RCC 7860 (cell line): ENCODE results near the gene MUC4.

ENCODE experiments used
- DNase-seq: peaks from one replicate; pipeline ENCODE4 v3.0.0-alpha.2; 2015; ENCODE audit warnings: low spot score
- FAIRE-seq: peaks from 2 replicates; lab custom pipeline; 2012; peaks lifted over from hg19 to GRCh38; lab: Jason Lieb, UNC

Gene MUC4

GRCh38 chr3:195763843-195764825, 47.6 kb downstream of the MUC4 start:
- FAIRE-seq (no peak), DNase-seq (no peak)

- no peak for DNase-seq
- no peak for FAIRE-seq
These were observed 48.5 kb downstream of the MUC4 start for GRCh38 chr3:195763076-195763830.

- DNase-seq, result no peak
- no peak for FAIRE-seq
These were observed 49.1 kb downstream of the MUC4 start for GRCh38 chr3:195762611-195763010.

- FAIRE-seq, result no peak
- no peak for DNase-seq
These were observed 49.5 kb downstream of the MUC4 start for GRCh38 chr3:195762249-195762585.

- FAIRE-seq, result no peak
- DNase-seq, result no peak
These were observed 50.0 kb downstream of the MUC4 start for GRCh38 chr3:195761567-195762248.

GRCh38 chr3:195761123-195761566, 50.6 kb downstream of the MUC4 start:
- no peak for FAIRE-seq

GRCh38 chr3:195760345-195761122, 51.2 kb downstream of the MUC4 start:
- DNase-seq, result no peak
- no peak for FAIRE-seq

More at GRCh38 chr3:195761123-195761566, 50.6 kb downstream of the MUC4 start:
- DNase-seq, result no peak

- DNase-seq (no peak), FAIRE-seq (no peak)
These were observed 52.9 kb downstream of the MUC4 start for GRCh38 chr3:195758721-195759353.

GRCh38 chr3:195757827-195758226, 53.9 kb downstream of the MUC4 start:
- DNase-seq (no peak), FAIRE-seq (no peak)

GRCh38 chr3:195757438-195757770, 54.3 kb downstream of the MUC4 start:
- FAIRE-seq, result no peak
- DNase-seq, result no peak

- no peak for DNase-seq
- FAIRE-seq, result no peak
These were observed 55.7 kb downstream of the MUC4 start for GRCh38 chr3:195755791-195756676.

- DNase-seq, result no peak
- no peak for FAIRE-seq
These were observed 56.3 kb downstream of the MUC4 start for GRCh38 chr3:195755391-195755790.

GRCh38 chr3:195754906-195755305, 56.8 kb downstream of the MUC4 start:
- DNase-seq, result no peak
- FAIRE-seq, result no peak

- DNase-seq (no peak), FAIRE-seq (no peak)
These were observed 57.6 kb downstream of the MUC4 start for GRCh38 chr3:195754141-195754540.

- DNase-seq, result no peak
- no peak for FAIRE-seq
These were observed 58.1 kb downstream of the MUC4 start for GRCh38 chr3:195753581-195753980.

GRCh38 chr3:195752546-195753331, 59.0 kb downstream of the MUC4 start:
- DNase-seq (no peak), FAIRE-seq (no peak)

- DNase-seq (no peak), FAIRE-seq (no peak)
These were observed 59.7 kb downstream of the MUC4 start for GRCh38 chr3:195752066-195752465.

GRCh38 chr3:195751560-195751959, 60.2 kb downstream of the MUC4 start:
- DNase-seq, result no peak

More at GRCh38 chr3:195751560-195751959, 60.2 kb downstream of the MUC4 start:
- FAIRE-seq, result no peak
